Chondrocyte (in vitro differentiated cells): ENCODE results near the gene SOCS4. TPM values are rescaled to one million over a fixed set of nuclear protein-coding genes. Genes with fewer than 3 reads are reported as not detected.
A peak's percentile ranks its signal among the peaks of the same experiment; 100 is the strongest.
"Not testable (repeated sequence)": the region's sequence is repeated elsewhere in the genome, so short reads cannot be mapped to it uniquely, and the experiment has no call there.

Experiments
- DNase-seq: peaks from one replicate; pipeline ENCODE4 v3.0.0; 2021; ENCODE audit warnings: mixed read lengths, low spot score
- H3K27ac Mint-ChIP-seq: one replicate; pipeline ENCODE4 v1.8.0; 2021; ENCODE audit warnings: mild to moderate bottlenecking, moderate library complexity, mixed read lengths; ENCODE audit not compliant: unreplicated experiment
- H3K27me3 Mint-ChIP-seq: 2 replicates; pipeline ENCODE4 v1.8.0; 2021; ENCODE audit warnings: low read depth, mixed read lengths
- H3K36me3 Mint-ChIP-seq: 2 replicates; pipeline ENCODE4 v1.8.0; 2021; ENCODE audit warnings: low read depth, mixed read lengths
- H3K4me1 Mint-ChIP-seq: 2 replicates; pipeline ENCODE4 v1.8.0; 2021; ENCODE audit warnings: low read depth, mild to moderate bottlenecking, mixed read lengths
- H3K4me3 Mint-ChIP-seq: one replicate; pipeline ENCODE4 v1.8.0; 2021; ENCODE audit warnings: mild to moderate bottlenecking, moderate library complexity, mixed read lengths; ENCODE audit not compliant: unreplicated experiment
- H3K9me3 Mint-ChIP-seq: 2 replicates; pipeline ENCODE4 v1.8.0; 2021; ENCODE audit warnings: low read depth, mixed read lengths
- total RNA-seq: library from RNA; stranded (reverse); gene quantifications from 3 replicates; pipeline ENCODE4 v1.2.1, GENCODE V29; 2021
- TF ChIP-seq, protein P1 (sequence below): fragments of 200-600 bp; sonication (generic); IDR thresholded peaks from 2 replicates; pipeline ENCODE4 v1.5.0; 2021; ENCODE audit warnings: antibody characterized with exemption, mild to moderate bottlenecking, moderate library complexity

Gene SOCS4
- total RNA-seq, 1 donor from 2014 or later, result 25.0 TPM

DNA sequence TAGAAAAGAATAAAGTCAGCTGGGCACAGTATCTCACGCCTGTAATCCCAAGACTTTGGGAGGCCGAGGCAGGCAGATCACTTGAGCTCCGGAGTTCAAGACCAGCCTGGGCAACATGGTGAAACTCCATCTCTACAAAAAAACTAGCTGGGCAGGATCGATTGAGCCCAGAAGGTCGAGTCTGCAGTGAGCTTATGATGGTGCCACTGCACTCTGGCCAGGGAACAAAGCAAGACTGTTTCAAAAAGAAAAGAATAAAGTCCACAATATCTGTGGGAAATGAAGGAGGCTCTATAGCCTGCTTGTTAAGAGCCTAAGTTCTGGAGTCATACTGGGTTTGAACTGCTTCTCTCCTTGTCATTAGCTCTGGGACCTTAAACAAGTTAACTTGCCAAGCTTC is 32.3 kb downstream of the SOCS4 start:
- H3K36me3 Mint-ChIP-seq, result peaks cover 16% of the 10 kb centered on the region

DNA sequence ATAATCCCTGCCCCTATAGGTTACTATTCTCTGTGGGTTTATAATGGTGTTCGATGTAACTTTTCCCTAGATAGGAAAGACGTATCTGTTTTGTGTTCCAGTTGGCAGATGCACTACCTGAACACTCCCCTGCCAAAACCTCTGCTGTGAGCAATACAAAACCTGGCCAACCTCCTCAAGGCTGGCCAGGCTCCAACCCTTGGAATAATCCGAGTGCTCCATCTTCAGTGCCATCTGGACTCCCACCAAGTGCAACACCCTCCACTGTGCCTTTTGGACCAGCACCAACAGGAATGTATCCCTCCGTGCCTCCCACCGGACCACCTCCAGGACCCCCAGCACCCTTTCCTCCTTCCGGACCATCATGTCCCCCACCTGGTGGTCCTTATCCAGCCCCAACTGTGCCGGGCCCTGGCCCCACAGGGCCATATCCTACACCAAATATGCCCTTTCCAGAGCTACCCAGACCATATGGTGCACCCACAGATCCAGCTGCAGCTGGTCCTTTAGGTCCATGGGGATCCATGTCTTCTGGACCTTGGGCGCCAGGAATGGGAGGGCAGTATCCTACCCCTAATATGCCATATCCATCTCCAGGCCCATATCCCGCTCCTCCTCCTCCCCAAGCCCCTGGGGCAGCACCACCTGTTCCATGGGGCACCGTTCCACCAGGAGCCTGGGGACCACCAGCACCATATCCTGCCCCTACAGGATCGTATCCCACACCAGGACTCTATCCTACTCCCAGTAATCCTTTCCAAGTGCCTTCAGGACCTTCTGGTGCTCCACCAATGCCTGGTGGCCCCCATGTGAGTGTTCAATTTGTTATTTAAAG is 35.7 kb downstream of the SOCS4 start:
- Mint-ChIP-seq H3K9me3 (no peaks in the 10 kb centered on the region), H3K27ac (peak overlapping the region; percentile 29), H3K4me3 (no peak overlapping the region), H3K27me3 (no peaks in the 10 kb centered on the region), H3K4me1 (peaks cover 30% of the 10 kb centered on the region), H3K36me3 (peaks cover 29% of the 10 kb centered on the region)
- DNase-seq, result no peak
- TF ChIP-seq, protein P1, sequence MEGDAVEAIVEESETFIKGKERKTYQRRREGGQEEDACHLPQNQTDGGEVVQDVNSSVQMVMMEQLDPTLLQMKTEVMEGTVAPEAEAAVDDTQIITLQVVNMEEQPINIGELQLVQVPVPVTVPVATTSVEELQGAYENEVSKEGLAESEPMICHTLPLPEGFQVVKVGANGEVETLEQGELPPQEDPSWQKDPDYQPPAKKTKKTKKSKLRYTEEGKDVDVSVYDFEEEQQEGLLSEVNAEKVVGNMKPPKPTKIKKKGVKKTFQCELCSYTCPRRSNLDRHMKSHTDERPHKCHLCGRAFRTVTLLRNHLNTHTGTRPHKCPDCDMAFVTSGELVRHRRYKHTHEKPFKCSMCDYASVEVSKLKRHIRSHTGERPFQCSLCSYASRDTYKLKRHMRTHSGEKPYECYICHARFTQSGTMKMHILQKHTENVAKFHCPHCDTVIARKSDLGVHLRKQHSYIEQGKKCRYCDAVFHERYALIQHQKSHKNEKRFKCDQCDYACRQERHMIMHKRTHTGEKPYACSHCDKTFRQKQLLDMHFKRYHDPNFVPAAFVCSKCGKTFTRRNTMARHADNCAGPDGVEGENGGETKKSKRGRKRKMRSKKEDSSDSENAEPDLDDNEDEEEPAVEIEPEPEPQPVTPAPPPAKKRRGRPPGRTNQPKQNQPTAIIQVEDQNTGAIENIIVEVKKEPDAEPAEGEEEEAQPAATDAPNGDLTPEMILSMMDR, result no peak

More for the DNA sequence above, 32.3 kb downstream of the SOCS4 start:
- peaks cover 23% of the 10 kb centered on the region for H3K4me1 Mint-ChIP-seq
- TF ChIP-seq, protein P1, result no peak
- no peaks in the 10 kb centered on the region for H3K9me3 Mint-ChIP-seq
- H3K27ac Mint-ChIP-seq, result peak overlapping the region; percentile 32
- no peak for DNase-seq
- H3K27me3 Mint-ChIP-seq, result no peaks in the 10 kb centered on the region
- H3K4me3 Mint-ChIP-seq, result no peak overlapping the region

DNA sequence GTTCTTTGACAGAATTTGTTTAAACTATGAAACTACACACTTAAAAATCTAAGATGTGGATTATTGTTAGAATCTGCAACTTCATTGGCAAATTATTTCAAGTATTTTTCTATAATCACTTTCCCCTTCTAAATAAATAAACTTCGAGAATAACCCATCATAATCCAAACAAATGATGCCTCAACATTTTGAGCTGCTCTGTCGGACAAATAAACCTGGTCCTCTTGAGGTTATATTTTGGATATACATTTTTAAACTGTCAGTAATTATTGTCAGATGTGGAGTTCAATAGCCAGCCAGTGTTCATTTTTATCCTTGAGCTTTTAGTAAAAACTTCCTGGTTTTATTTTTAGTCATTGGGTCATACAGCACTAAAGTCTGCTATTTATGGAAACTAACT is 37.9 kb downstream of the SOCS4 start:
- not testable (repeated sequence) for H3K27ac Mint-ChIP-seq, DNase-seq, H3K27me3 Mint-ChIP-seq, H3K4me3 Mint-ChIP-seq, H3K9me3 Mint-ChIP-seq
- Mint-ChIP-seq H3K4me1 (peaks cover 24% of the 10 kb centered on the region), H3K36me3 (peaks cover 26% of the 10 kb centered on the region)

DNA sequence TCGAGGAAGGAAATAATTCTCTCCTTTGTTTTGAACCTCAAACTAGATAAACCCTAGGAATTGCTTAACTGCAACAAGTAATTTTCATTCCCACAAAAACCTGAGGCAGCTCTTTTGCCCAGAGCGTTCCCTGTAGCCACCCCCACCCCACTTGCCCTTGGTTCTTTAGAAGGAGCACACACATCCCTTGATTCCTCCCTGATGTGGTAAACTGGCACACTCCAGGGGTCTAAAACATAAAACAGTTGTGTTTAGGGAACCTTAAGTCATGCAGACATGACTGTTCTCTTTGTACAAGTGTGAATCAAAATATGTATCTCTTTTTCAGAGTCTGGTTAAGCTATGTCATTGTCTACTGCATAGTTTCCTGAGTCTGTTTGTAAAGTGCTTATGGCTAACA is 38.4 kb downstream of the SOCS4 start:
- H3K36me3 Mint-ChIP-seq, result peaks cover 26% of the 10 kb centered on the region
- no peaks in the 10 kb centered on the region for H3K27me3 Mint-ChIP-seq
- H3K9me3 Mint-ChIP-seq, result no peaks in the 10 kb centered on the region
- H3K4me1 Mint-ChIP-seq, result peaks cover 24% of the 10 kb centered on the region
- H3K4me3 Mint-ChIP-seq, result no peak overlapping the region
- DNase-seq, result no peak
- no peak overlapping the region for H3K27ac Mint-ChIP-seq
- TF ChIP-seq, protein P1, result no peak

DNA sequence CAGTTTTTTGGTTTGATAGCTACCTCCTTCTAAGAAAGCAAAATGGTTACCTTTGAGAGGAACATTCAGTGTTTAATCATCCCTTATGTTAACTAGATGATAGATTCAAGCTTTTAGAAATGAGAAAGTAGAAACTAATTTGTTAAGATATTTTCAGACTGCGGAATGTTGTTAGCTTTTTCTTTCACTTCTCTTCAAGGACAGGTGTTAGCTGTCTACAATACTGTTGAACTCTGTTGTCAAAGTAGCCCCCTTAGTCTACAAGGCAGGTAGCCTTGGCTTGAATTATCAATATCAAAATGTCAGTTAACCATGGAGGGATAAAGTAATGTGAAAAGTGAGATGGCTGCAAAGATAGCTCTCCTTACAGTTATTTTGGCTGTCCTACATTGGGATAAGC is 39.2 kb downstream of the SOCS4 start:
- TF ChIP-seq, protein P1, result no peak
- no peaks in the 10 kb centered on the region for H3K27me3 Mint-ChIP-seq
- H3K9me3 Mint-ChIP-seq, result no peaks in the 10 kb centered on the region
- DNase-seq, result no peak
- H3K4me3 Mint-ChIP-seq, result no peak overlapping the region
- H3K27ac Mint-ChIP-seq, result no peak overlapping the region
- peaks cover 30% of the 10 kb centered on the region for H3K4me1 Mint-ChIP-seq
- peaks cover 25% of the 10 kb centered on the region for H3K36me3 Mint-ChIP-seq

DNA sequence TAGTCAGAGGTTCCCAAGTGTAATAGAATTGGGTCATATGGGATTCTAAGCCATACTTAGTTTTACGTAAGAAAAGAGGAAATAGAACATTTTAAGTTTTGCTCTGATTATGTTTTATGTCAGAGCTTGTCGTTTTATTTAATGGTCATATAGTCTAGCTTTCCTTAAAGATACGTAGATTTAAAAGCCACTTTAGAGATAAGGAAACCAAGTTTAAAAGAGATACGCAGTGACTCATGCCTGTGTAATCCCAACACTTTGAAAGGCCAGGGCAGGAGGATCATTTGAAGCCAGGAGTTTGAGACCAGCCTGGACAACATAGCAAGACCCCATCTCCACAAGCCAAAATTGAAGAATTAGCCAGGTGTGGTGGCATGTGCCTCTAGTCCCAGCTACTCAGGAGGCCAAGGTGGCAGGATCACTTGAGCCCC is 44.0 kb downstream of the SOCS4 start:
- H3K27me3 Mint-ChIP-seq, result no peaks in the 10 kb centered on the region
- H3K36me3 Mint-ChIP-seq, result peaks cover 9% of the 10 kb centered on the region
- peaks cover 46% of the 10 kb centered on the region for H3K4me1 Mint-ChIP-seq
- H3K4me3 Mint-ChIP-seq, result no peak overlapping the region
- H3K9me3 Mint-ChIP-seq, result no peaks in the 10 kb centered on the region
- peak overlapping the region; percentile 95 for H3K27ac Mint-ChIP-seq
- DNase-seq, result no peak
- TF ChIP-seq, protein P1, result no peak
